Spleen (tissue), 11 donors: ENCODE results near the gene SLC26A11. TPM values are rescaled to one million over a fixed set of nuclear protein-coding genes. Genes with fewer than 3 reads are reported as not detected.

ENCODE experiments used
- DNase-seq: peaks from one replicate; pipeline ENCODE4 v3.0.0-alpha.2; 2020
- H3K27ac ChIP-seq, 8 donors: fragments of 200-600 bp; sonication (generic) in 7 of 8; 1 replicate in 4 of 8; 2 replicates in 4 of 8; pipeline versions ENCODE4 v1.5.0 to v1.8.0; 2016 to 2021; ENCODE audit warnings: inconsistent platforms in 4 of 8, mild to moderate bottlenecking in 4 of 8, moderate library complexity in 1 of 8
- H3K27me3 ChIP-seq, 7 donors: fragments of 200-600 bp; sonication (generic) in 6 of 7; replicated peaks in 1 of 7; 1 replicate in 4 of 7; 2 replicates in 3 of 7; pipeline versions ENCODE4 v1.5.0 to v1.8.0; 2016 to 2021; ENCODE audit warnings: inconsistent platforms in 3 of 7, mild to moderate bottlenecking in 1 of 7
- H3K36me3 ChIP-seq, 6 donors: fragments of 200-600 bp; sonication (generic) in 5 of 6; 1 replicate in 4 of 6; 2 replicates in 2 of 6; pipeline versions ENCODE4 v1.5.0 to v1.8.0; 2016 to 2021; ENCODE audit warnings: inconsistent platforms in 2 of 6
- H3K4me1 ChIP-seq, 6 donors: fragments of 200-600 bp; sonication (generic) in 5 of 6; 1 replicate in 3 of 6; 2 replicates in 3 of 6; pipeline versions ENCODE4 v1.5.0 to v1.8.0; 2016 to 2021; ENCODE audit warnings: inconsistent platforms in 3 of 6
- H3K4me3 ChIP-seq, 8 donors: fragments of 200-600 bp; sonication (generic) in 7 of 8; 1 replicate in 4 of 8; 2 replicates in 4 of 8; pipeline versions ENCODE4 v1.5.0 to v1.8.0; 2016 to 2021; ENCODE audit warnings: inconsistent platforms in 4 of 8, mild to moderate bottlenecking in 4 of 8, moderate library complexity in 2 of 8
- H3K9me3 ChIP-seq, 8 donors: fragments of 200-600 bp; sonication (generic) in 7 of 8; 1 replicate in 4 of 8; 2 replicates in 4 of 8; pipeline versions ENCODE4 v1.5.0 to v1.8.0; 2016 to 2021; ENCODE audit warnings: inconsistent platforms in 4 of 8
- CTCF ChIP-seq, 11 experiments: fragments of 200-600 bp in 7 of 11; fragments of 450-650 bp in 4 of 11; sonication (generic) in 4 of 11; IDR thresholded peaks in 8 of 11; conservative IDR thresholded peaks in 3 of 11; 1 replicate in 7 of 11; 2 replicates in 4 of 11; pipeline versions ENCODE4 v1.4.0 to v1.8.0; 2016 to 2021; ENCODE audit warnings: antibody characterized with exemption in 11 of 11, inconsistent platforms in 4 of 11, mild to moderate bottlenecking in 1 of 11
- POLR2A ChIP-seq, 3 donors: fragments of 450-650 bp; IDR thresholded peaks; one replicate each; pipeline ENCODE4 v1.5.1; 2017; ENCODE audit warnings: antibody characterized with exemption in 3 of 3, mild to moderate bottlenecking in 1 of 3
- POLR2AphosphoS5 ChIP-seq, 3 donors: sonication (generic); formaldehyde crosslinking; IDR thresholded peaks; one replicate each; pipeline ENCODE4 v1.5.1; 2017; ENCODE audit warnings: antibody characterized with exemption in 3 of 3
- WGBS, 5 donors: extraction: QIAGEN DNeasy Blood & Tissue Kit in 3 of 5; methylation state at CpG; one replicate each; pipeline versions ENCODE4 v1.1.5 to v1.1.7; 2013 to 2018; 5-methylcytosine and 5-hydroxymethylcytosine counted together
- intact Hi-C: fragments of 100-400 bp; cut with DNase I; formaldehyde crosslinking; loops from one replicate; pipeline ENCODE4 v1.15.0; 2023; ENCODE audit warnings: low total_unique reads
- polyA plus RNA-seq, 3 donors: library from polyadenylated mRNA; stranded (reverse); fragments of 200-250 nt; gene quantifications; one replicate each; pipeline ENCODE4 v1.2.1, GENCODE V29; 2013
- total RNA-seq, 7 donors: library from RNA; depleted of rRNA in 3 of 7; stranded (reverse); fragments of >200 nt in 3 of 7; fragmentation: NEBNext Ultra II Directional in 4 of 7; extraction: Animal tissue kit (Norgen Biotek cat#: 25700) in 4 of 7; gene quantifications; one replicate each; pipeline versions ENCODE4 v1.1.0 to v1.2.1, GENCODE V29; 2016 to 2021
- donor health status: healthy with polysubstance abuse.
- donor health status: DM: no; HTN: no; CAD: no; lungs with moderate emphysema.
- donor health status: DM: no; HTN: no; CAD: no.
- donor health status: Bipolar disorder and iron deficiency.
- donor health status: healthy.
- donor health status: DM: no; HTN: no; CAD: no.
- donor health status: DM: yes; HTN: yes; CAD: no.

Gene SLC26A11
- total and polyA plus RNA-seq, 10 donors: 6.8 to 39.7 (median 30.5) TPM

- TF ChIP-seq CTCF (IDR thresholded peaks at IDR 0.05 in 8 of 11, conservative IDR thresholded peaks at IDR 0.05 in 3 of 11) (no peak), POLR2A (IDR thresholded peaks at IDR 0.05) (no peak), POLR2AphosphoS5 (IDR thresholded peaks at IDR 0.05) (no peak)
- H3K27me3 ChIP-seq: no peaks in the 10 kb centered on the region
- peaks cover 0 to 82% (median 5%) of the 10 kb centered on the region in 6 donors for H3K36me3 ChIP-seq
- DNase-seq: no peak
- peaks cover 0 to 7% (median 0%) of the 10 kb centered on the region in 6 donors for H3K4me1 ChIP-seq
- no peak overlapping the region for H3K4me3 ChIP-seq
- WGBS, 5 donors: 86 to 97% (median 93%) methylated on average over 1 to 11 of the region's 11 CpGs
- peaks cover 0 to 17% (median 15%) of the 10 kb centered on the region in 8 donors for H3K9me3 ChIP-seq
- no peak overlapping the region for H3K27ac ChIP-seq
- intact Hi-C loops: no loop called here
Measured at GRCh38 chr17:80227666-80228065, 7.4 kb downstream of the SLC26A11 start.

GRCh38 chr17:80228477-80228876 is 8.2 kb downstream of the SLC26A11 start:
- intact Hi-C loops: no loop called here
- DNase-seq: no peak
- peaks cover 0 to 25% (median 23%) of the 10 kb centered on the region in 8 donors for H3K9me3 ChIP-seq
- TF ChIP-seq CTCF (IDR thresholded peaks at IDR 0.05 in 8 of 11, conservative IDR thresholded peaks at IDR 0.05 in 3 of 11): no peak
- TF ChIP-seq POLR2AphosphoS5 (IDR thresholded peaks at IDR 0.05): no peak
- TF ChIP-seq POLR2A (IDR thresholded peaks at IDR 0.05): no peak
- H3K27me3 ChIP-seq: no peaks in the 10 kb centered on the region
- peaks cover 0 to 84% (median 10%) of the 10 kb centered on the region in 6 donors for H3K36me3 ChIP-seq
- H3K4me3 ChIP-seq: no peak overlapping the region
- 78 to 92% (median 90%) methylated on average over 13 to 14 of the region's 14 CpGs for WGBS, 5 donors
- H3K27ac ChIP-seq: no peak overlapping the region
- H3K4me1 ChIP-seq: no peaks in the 10 kb centered on the region

GRCh38 chr17:80229011-80229410 is 8.8 kb downstream of the SLC26A11 start:
- Histone ChIP-seq H3K9me3 (peaks cover 0 to 30% (median 29%) of the 10 kb centered on the region in 8 donors), H3K27me3 (no peaks in the 10 kb centered on the region), H3K4me3 (no peak overlapping the region), H3K27ac (no peak overlapping the region), H3K36me3 (peaks cover 0 to 89% (median 13%) of the 10 kb centered on the region in 6 donors), H3K4me1 (no peaks in the 10 kb centered on the region)
- WGBS, 5 donors: 81 to 93% (median 85%) methylated on average over 4 of the region's 4 CpGs
- no peak for DNase-seq
- intact Hi-C loops: no loop called here
- no peak for TF ChIP-seq POLR2AphosphoS5 (IDR thresholded peaks at IDR 0.05)
- TF ChIP-seq CTCF (IDR thresholded peaks at IDR 0.05 in 8 of 11, conservative IDR thresholded peaks at IDR 0.05 in 3 of 11): no peak
- no peak for TF ChIP-seq POLR2A (IDR thresholded peaks at IDR 0.05)

GRCh38 chr17:80232438-80232837 is 12.2 kb downstream of the SLC26A11 start:
- intact Hi-C loops: no loop called here
- peaks cover 0 to 38% (median 32%) of the 10 kb centered on the region in 8 donors for H3K9me3 ChIP-seq
- H3K27ac ChIP-seq: no peak overlapping the region
- DNase-seq: no peak
- no peak overlapping the region for H3K4me3 ChIP-seq
- H3K27me3 ChIP-seq: no peaks in the 10 kb centered on the region
- peaks cover 0 to 98% (median 29%) of the 10 kb centered on the region in 6 donors for H3K36me3 ChIP-seq
- no peaks in the 10 kb centered on the region for H3K4me1 ChIP-seq
- no peak for TF ChIP-seq POLR2A (IDR thresholded peaks at IDR 0.05)
- TF ChIP-seq POLR2AphosphoS5 (IDR thresholded peaks at IDR 0.05): no peak
- no peak for TF ChIP-seq CTCF (IDR thresholded peaks at IDR 0.05 in 8 of 11, conservative IDR thresholded peaks at IDR 0.05 in 3 of 11)
- 89 to 97% (median 97%) methylated on average over 1 of the region's 1 CpG for WGBS, 5 donors
